Trophoblast cell (in vitro differentiated cells and primary cell): ENCODE measurements around the gene KCNK6.

Source experiments
- DNase-seq, 2 donors: peaks; one replicate each; pipeline ENCODE4 v3.0.0-alpha.2; 2016
- H2AFZ ChIP-seq: 2 replicates; pipeline ENCODE4 v1.6.1; 2013; ENCODE audit warnings: low read length, moderate library complexity, mild to moderate bottlenecking; ENCODE audit not compliant: insufficient read depth, poor library complexity
- H2AK5ac ChIP-seq: 2 replicates; pipeline ENCODE4 v1.6.1; 2013; ENCODE audit warnings: mild to moderate bottlenecking, low read length
- H2BK120ac ChIP-seq: 2 replicates; pipeline ENCODE4 v1.6.1; 2013; ENCODE audit warnings: low read length, mild to moderate bottlenecking, moderate library complexity; ENCODE audit not compliant: insufficient read depth, poor library complexity
- H2BK12ac ChIP-seq: 2 replicates; pipeline ENCODE4 v1.6.1; 2013; ENCODE audit warnings: mild to moderate bottlenecking, low read length, moderate library complexity
- H2BK5ac ChIP-seq: 2 replicates; pipeline ENCODE4 v1.6.1; 2013; ENCODE audit warnings: low read length, low read depth, moderate library complexity, mild to moderate bottlenecking; ENCODE audit not compliant: poor library complexity
- H3K14ac ChIP-seq: 2 replicates; pipeline ENCODE4 v1.6.1; 2013; ENCODE audit warnings: mild to moderate bottlenecking, low read length
- H3K18ac ChIP-seq: 2 replicates; pipeline ENCODE4 v1.6.1; 2013; ENCODE audit warnings: mild to moderate bottlenecking, low read length
- H3K23ac ChIP-seq: 2 replicates; pipeline ENCODE4 v1.6.1; 2013; ENCODE audit warnings: low read length
- H3K27ac ChIP-seq: 2 replicates; pipeline ENCODE4 v1.5.1; 2013; ENCODE audit warnings: low read depth, mild to moderate bottlenecking, inconsistent platforms, low read length, moderate library complexity
- H3K27me3 ChIP-seq: 2 replicates; pipeline ENCODE4 v1.6.1; 2013; ENCODE audit warnings: inconsistent platforms, mild to moderate bottlenecking, low read length, moderate library complexity; ENCODE audit not compliant: insufficient read depth
- H3K36me3 ChIP-seq, 2 experiments: 1 replicate in 1 of 2; 2 replicates in 1 of 2; pipeline ENCODE4 v1.6.1; 2013; ENCODE audit warnings: low read length in 2 of 2, mild to moderate bottlenecking in 2 of 2, moderate library complexity in 1 of 2; ENCODE audit not compliant: insufficient read depth in 2 of 2, control insufficient read depth in 1 of 2
- H3K4ac ChIP-seq: 2 replicates; pipeline ENCODE4 v1.6.1; 2013; ENCODE audit warnings: low read depth, mild to moderate bottlenecking, low read length, moderate library complexity
- H3K4me1 ChIP-seq, 2 experiments: 1 replicate in 1 of 2; 2 replicates in 1 of 2; pipeline ENCODE4 v1.6.1; 2013; ENCODE audit warnings: low read length in 2 of 2, mild to moderate bottlenecking in 2 of 2, moderate library complexity in 1 of 2; ENCODE audit not compliant: insufficient read depth in 2 of 2, control insufficient read depth in 1 of 2
- H3K4me2 ChIP-seq: 2 replicates; pipeline ENCODE4 v1.6.1; 2013; ENCODE audit warnings: inconsistent platforms, mild to moderate bottlenecking, low read length, moderate library complexity
- H3K4me3 ChIP-seq: 2 replicates; pipeline ENCODE4 v1.5.1; 2013; ENCODE audit warnings: mild to moderate bottlenecking, low read depth, low read length, inconsistent platforms
- H3K79me1 ChIP-seq: one replicate; pipeline ENCODE4 v1.6.1; 2013; ENCODE audit warnings: low read length
- H3K79me2 ChIP-seq: 2 replicates; pipeline ENCODE4 v1.6.1; 2013; ENCODE audit warnings: low read length, mild to moderate bottlenecking; ENCODE audit not compliant: control insufficient read depth, insufficient read depth, poor library complexity
- H3K9ac ChIP-seq: 2 replicates; pipeline ENCODE4 v1.6.1; 2013; ENCODE audit warnings: mild to moderate bottlenecking, low read length
- H3K9me3 ChIP-seq: 2 replicates; pipeline ENCODE4 v1.6.1; 2013; ENCODE audit warnings: low read depth, mild to moderate bottlenecking, control low read depth, inconsistent platforms, low read length; ENCODE audit not compliant: insufficient read depth
- H4K12ac ChIP-seq: 2 replicates; pipeline ENCODE4 v1.6.1; 2013; ENCODE audit warnings: low read depth, mild to moderate bottlenecking, low read length, moderate library complexity
- H4K8ac ChIP-seq: 2 replicates; pipeline ENCODE4 v1.6.1; 2013; ENCODE audit warnings: low read depth, mild to moderate bottlenecking, low read length, moderate library complexity
- H4K91ac ChIP-seq: one replicate; pipeline ENCODE4 v1.6.1; 2013; ENCODE audit warnings: low read depth, mild to moderate bottlenecking, low read length, moderate library complexity
- WGBS: extraction: QIAGEN DNeasy Blood & Tissue Kit; methylation state at CpG from one replicate; pipeline ENCODE4 v1.1.7; 2013; ENCODE audit warnings: missing lambda C conversion rate; ENCODE audit not compliant: insufficient read length, insufficient coverage; ENCODE audit errors: extremely low coverage; 5-methylcytosine and 5-hydroxymethylcytosine counted together

The KCNK6 gene

DNA sequence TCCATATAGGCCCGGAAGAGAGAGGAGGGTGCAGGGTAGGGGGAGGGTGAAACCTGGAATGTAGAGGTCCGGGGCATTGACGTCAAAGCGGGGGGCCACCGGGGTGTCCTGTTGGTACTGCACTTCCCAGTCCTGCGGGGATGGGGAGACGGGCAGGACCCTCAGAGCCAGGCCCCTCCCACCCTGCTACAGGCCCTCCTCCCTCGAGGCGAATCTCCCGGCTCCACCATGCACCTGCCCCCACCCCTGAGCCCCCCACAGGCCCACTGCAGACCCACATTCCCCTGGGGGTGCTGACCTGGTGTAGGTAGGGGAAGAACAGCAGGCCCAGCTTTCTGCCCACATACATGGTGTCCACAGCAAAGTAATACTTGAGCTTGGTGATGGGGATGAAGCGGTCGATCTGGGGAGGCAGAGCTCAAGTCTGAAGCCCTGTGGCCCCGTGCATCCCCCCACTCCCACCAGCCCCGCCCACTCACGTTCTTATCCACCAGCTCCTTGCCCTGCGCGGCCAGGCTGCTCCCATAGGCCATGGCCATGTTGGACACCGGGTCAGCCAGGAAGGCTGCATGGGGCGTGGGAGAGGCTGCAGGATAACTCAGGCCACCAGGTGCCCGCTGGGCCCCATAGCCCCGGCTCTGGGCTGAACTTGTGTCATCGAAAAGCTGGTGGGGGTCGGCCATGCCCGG, 10.6 kb upstream of the KCNK6 start:
- Histone ChIP-seq H3K9me3 (no peaks in the 10 kb centered on the region), H3K23ac (no peak overlapping the region), H3K27me3 (no peaks in the 10 kb centered on the region), H3K36me3 (peaks cover 21 to 27% of the 10 kb centered on the region in 2 experiments), H3K79me2 (no peaks in the 10 kb centered on the region), H3K4ac (no peak overlapping the region), H3K18ac (no peak overlapping the region), H4K12ac (no peak overlapping the region), H3K79me1 (peaks cover 3% of the 10 kb centered on the region), H3K14ac (no peak overlapping the region), H3K9ac (no peak overlapping the region), H3K4me2 (no peak overlapping the region), H2BK12ac (no peak overlapping the region), H2AK5ac (no peak overlapping the region), H4K91ac (no peak overlapping the region), H2BK5ac (no peak overlapping the region), H2AFZ (no peak overlapping the region), H3K27ac (no peak overlapping the region), H3K4me1 (peaks cover 13 to 14% of the 10 kb centered on the region in 2 experiments), H4K8ac (no peak overlapping the region), H3K4me3 (no peak overlapping the region), H2BK120ac (no peak overlapping the region)
- no peak for DNase-seq
- no CpG with 5 or more reads among the region's 24 CpGs for WGBS

DNA sequence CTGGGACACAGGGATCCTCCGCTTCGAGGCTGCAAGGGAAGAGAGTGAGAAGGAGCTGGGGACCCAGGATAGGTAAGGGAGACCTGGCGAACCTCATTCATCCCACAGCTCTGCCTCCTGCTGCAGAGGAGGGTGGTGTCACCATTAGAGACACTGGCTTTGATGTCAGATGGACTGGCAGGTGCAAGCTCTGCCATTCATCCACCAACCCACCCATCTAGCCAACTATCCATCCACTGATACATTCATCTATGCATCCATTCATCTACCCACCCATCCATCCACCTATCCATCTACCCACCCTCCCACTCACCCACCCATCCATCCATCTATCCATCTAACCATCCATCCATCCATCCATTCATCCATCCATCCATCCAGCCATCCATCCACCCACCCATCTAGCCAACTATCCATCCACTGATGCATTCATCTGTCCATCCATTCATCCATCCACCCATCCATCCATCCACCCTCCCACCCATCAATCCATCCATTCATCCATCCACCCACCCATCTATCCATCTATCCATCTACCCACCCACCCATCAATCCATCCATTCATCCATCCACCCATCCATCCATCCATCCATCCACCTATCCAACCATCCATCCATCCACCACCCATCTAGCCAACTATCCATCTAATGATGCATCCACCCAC, 9.9 kb upstream of the KCNK6 start:
- Histone ChIP-seq H2AK5ac (no peak overlapping the region), H3K14ac (no peak overlapping the region), H3K36me3 (peaks cover 21 to 27% of the 10 kb centered on the region in 2 experiments), H2AFZ (no peak overlapping the region), H3K79me2 (no peaks in the 10 kb centered on the region), H3K79me1 (peaks cover 3% of the 10 kb centered on the region), H3K4me2 (no peak overlapping the region), H3K23ac (no peak overlapping the region), H3K4me3 (no peak overlapping the region), H2BK120ac (no peak overlapping the region), H3K9ac (no peak overlapping the region), H3K4me1 (peaks cover 8% of the 10 kb centered on the region in 2 experiments), H4K8ac (no peak overlapping the region), H3K4ac (no peak overlapping the region), H4K12ac (no peak overlapping the region), H3K27me3 (no peaks in the 10 kb centered on the region), H3K9me3 (no peaks in the 10 kb centered on the region), H4K91ac (no peak overlapping the region), H2BK12ac (no peak overlapping the region), H2BK5ac (no peak overlapping the region), H3K18ac (no peak overlapping the region), H3K27ac (no peak overlapping the region)
- WGBS: no CpG with 5 or more reads among the region's 3 CpGs
- DNase-seq: no peak

DNA sequence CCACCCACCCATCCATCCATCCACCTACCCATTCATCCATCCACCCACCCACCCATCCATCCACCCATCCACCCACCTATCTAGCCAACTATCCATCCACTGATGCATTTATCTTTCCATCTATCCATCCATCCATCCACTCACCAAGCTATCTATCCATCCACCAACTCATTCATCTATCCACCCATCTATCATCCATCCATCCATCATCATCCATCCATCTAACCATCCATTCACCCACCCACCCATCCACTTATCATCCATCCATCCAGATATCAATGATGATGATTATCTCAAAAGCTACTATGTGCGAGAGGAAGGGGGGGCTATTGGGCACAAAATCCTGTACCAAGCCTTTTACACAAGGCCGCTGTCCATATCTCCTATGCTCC, 9.4 kb upstream of the KCNK6 start:
- H4K8ac ChIP-seq: no peak overlapping the region
- H2AFZ ChIP-seq: no peak overlapping the region
- no peak overlapping the region for H4K91ac ChIP-seq
- H3K14ac ChIP-seq: no peak overlapping the region
- H3K4me3 ChIP-seq: no peak overlapping the region
- H3K36me3 ChIP-seq: peaks cover 21 to 27% of the 10 kb centered on the region in 2 experiments
- H2BK12ac ChIP-seq: no peak overlapping the region
- H2BK120ac ChIP-seq: no peak overlapping the region
- peaks cover 1% of the 10 kb centered on the region for H3K79me2 ChIP-seq
- H3K4me1 ChIP-seq: peaks cover 4 to 5% of the 10 kb centered on the region in 2 experiments
- WGBS: no CpG with 5 or more reads among the region's 2 CpGs
- no peak overlapping the region for H4K12ac ChIP-seq
- H3K9me3 ChIP-seq: no peaks in the 10 kb centered on the region
- H3K23ac ChIP-seq: no peak overlapping the region
- no peak overlapping the region for H3K9ac ChIP-seq
- no peak overlapping the region for H3K4me2 ChIP-seq
- no peaks in the 10 kb centered on the region for H3K27me3 ChIP-seq
- no peak overlapping the region for H3K18ac ChIP-seq
- no peak overlapping the region for H2AK5ac ChIP-seq
- H3K27ac ChIP-seq: no peak overlapping the region
- no peak overlapping the region for H3K4ac ChIP-seq
- peaks cover 4% of the 10 kb centered on the region for H3K79me1 ChIP-seq
- no peak for DNase-seq
- no peak overlapping the region for H2BK5ac ChIP-seq

DNA sequence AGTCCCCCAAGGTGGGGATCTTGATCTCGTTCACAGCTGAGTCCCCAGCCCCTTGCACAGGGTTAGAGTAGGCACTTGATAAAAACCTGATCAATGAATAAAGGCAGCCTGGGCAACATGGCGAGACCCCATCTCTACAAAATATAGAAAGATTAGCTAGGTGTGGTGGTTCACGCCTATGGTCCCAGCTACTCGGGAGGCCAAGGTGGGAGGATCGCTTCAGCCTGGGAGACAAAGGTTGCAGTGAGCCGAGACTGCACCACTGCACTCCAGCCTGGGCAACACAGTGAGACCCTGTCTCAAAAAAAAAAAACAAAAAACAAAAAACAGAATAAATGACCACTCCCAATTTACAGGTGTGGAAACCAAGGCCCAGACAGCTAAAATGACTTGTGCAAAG, 8.7 kb upstream of the KCNK6 start:
- H3K79me1 ChIP-seq: peaks cover 6% of the 10 kb centered on the region
- no peak overlapping the region for H3K23ac ChIP-seq
- peaks cover 0 to 3% of the 10 kb centered on the region in 2 experiments for H3K4me1 ChIP-seq
- H2BK12ac ChIP-seq: no peak overlapping the region
- H3K18ac ChIP-seq: no peak overlapping the region
- peaks cover 4% of the 10 kb centered on the region for H3K79me2 ChIP-seq
- H2AK5ac ChIP-seq: no peak overlapping the region
- H3K4ac ChIP-seq: no peak overlapping the region
- no peaks in the 10 kb centered on the region for H3K27me3 ChIP-seq
- H4K8ac ChIP-seq: no peak overlapping the region
- H3K4me3 ChIP-seq: no peak overlapping the region
- no peak overlapping the region for H2BK120ac ChIP-seq
- H3K36me3 ChIP-seq: peaks cover 21 to 27% of the 10 kb centered on the region in 2 experiments
- H2AFZ ChIP-seq: no peak overlapping the region
- H3K27ac ChIP-seq: no peak overlapping the region
- H4K12ac ChIP-seq: no peak overlapping the region
- H3K4me2 ChIP-seq: no peak overlapping the region
- WGBS: no CpG with 5 or more reads among the region's 6 CpGs
- H2BK5ac ChIP-seq: no peak overlapping the region
- no peak overlapping the region for H3K14ac ChIP-seq
- no peak overlapping the region for H3K9ac ChIP-seq
- no peak for DNase-seq
- no peak overlapping the region for H4K91ac ChIP-seq
- H3K9me3 ChIP-seq: no peaks in the 10 kb centered on the region
